MG63 (cell line): Measurements from ENCODE around the gene ARHGAP19. TPM values are rescaled to one million over a fixed set of nuclear protein-coding genes. Genes with fewer than 3 reads are reported as not detected.
"Not testable (repeated sequence)": the region's sequence is repeated elsewhere in the genome, so short reads cannot be mapped to it uniquely, and the experiment has no call there.

Experiments
- DNase-seq: peaks from one replicate; pipeline ENCODE4 v3.0.0-alpha.2; 2020
- H3K27me3 ChIP-seq: fragments of 250-450 bp; sonication (Bioruptor Pico); 2 replicates; pipeline ENCODE4 v1.5.1; 2020; ENCODE audit warnings: mild to moderate bottlenecking, moderate library complexity
- H3K36me3 ChIP-seq: fragments of 250-450 bp; sonication (Bioruptor Pico); 2 replicates; pipeline ENCODE4 v1.5.1; 2020; ENCODE audit warnings: mild to moderate bottlenecking, moderate library complexity
- H3K4me3 ChIP-seq: fragments of 250-450 bp; sonication (Bioruptor Pico); 2 replicates; pipeline ENCODE4 v1.5.1; 2020; ENCODE audit warnings: mild to moderate bottlenecking, moderate library complexity
- H3K9me3 ChIP-seq: fragments of 250-450 bp; sonication (Bioruptor Pico); 2 replicates; pipeline ENCODE4 v1.5.1; 2020; ENCODE audit warnings: mild to moderate bottlenecking, moderate library complexity
- total RNA-seq: library from RNA; depleted of rRNA; stranded (reverse); fragments of >200 nt; shearing (Covaris generic); gene quantifications from 2 replicates; pipeline ENCODE4 v1.2.3, GENCODE V29; 2014; ENCODE audit warnings: low replicate concordance

The ARHGAP19 gene
- total RNA-seq, 1 experiment from 2014 or later: 3.2 TPM

DNA sequence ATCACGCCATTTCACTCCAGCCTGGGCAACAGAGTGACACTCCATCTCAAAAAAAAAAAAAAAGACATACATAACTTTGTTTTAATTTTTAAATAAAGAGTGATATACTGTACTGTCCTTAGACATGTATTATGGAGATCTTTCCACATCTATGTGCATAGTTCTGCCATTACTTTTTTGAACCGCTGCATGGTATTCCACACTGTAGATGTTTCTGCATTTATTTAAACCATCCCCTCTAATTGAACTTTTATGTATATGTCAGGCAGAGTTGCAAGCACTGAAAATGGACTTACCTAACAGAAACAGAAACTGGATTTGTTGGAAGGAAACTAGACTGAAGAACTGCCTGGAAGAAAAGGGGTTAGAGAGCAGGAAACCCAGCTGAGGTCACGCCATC lies 8.5 kb upstream of the ARHGAP19 start:
- no peak overlapping the region for H3K4me3 ChIP-seq
- H3K27me3 ChIP-seq: no peaks in the 10 kb centered on the region
- no peak for DNase-seq
- no peaks in the 10 kb centered on the region for H3K36me3 ChIP-seq
- no peaks in the 10 kb centered on the region for H3K9me3 ChIP-seq

DNA sequence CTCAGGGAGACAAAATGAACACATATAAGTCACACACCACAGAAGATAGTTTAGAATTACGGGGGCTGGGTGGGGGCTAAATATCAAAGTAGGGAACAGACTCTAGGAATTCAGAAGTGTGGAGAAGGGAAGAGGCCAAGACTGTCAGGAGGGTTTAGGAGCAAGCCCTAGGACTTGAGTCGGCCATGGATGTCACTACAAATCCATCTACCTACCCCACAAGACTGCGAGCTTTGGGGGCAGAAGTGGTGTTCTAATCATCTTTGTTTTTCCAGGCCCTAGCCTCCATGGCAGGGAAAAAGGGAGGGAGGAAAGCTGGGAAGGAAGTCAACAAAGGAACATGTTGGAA lies 5.8 kb upstream of the ARHGAP19 start:
- Histone ChIP-seq H3K36me3 (no peaks in the 10 kb centered on the region), H3K27me3 (no peaks in the 10 kb centered on the region), H3K9me3 (no peaks in the 10 kb centered on the region), H3K4me3 (no peak overlapping the region)
- no peak for DNase-seq

DNA sequence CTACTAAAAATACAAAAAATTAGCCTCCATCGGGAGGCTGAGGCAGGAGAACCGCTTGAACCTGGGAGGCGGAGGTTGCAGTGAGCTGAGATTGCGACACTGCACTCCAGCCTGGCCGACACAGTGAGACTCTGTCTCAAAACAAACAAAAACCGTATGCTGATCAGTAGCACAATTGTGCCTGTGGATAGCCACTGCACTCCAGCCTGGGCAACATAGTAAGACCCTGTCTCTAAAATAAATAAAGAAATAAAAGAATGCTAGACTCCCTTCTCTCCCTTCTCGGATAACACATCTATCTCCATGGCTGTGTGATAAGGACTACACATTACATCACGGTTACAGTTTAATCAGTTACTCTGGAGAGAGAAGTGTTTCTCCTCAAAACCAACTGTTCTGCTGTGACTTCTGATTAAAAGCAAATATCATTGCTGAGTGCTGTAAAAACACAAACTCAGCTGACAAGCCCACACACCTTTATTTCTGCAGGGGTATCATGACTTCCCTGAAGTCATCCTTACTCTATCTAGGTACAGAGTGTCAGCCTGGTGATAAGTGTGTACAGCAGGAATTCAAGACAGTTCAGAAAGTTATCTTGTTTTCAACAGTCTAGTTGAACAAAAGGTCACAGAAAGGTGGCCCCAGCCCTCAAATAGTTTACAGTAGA lies 5.3 kb upstream of the ARHGAP19 start:
- H3K4me3 ChIP-seq: no peak overlapping the region
- no peaks in the 10 kb centered on the region for H3K9me3 ChIP-seq
- no peaks in the 10 kb centered on the region for H3K36me3 ChIP-seq
- DNase-seq: no peak
- H3K27me3 ChIP-seq: no peaks in the 10 kb centered on the region

DNA sequence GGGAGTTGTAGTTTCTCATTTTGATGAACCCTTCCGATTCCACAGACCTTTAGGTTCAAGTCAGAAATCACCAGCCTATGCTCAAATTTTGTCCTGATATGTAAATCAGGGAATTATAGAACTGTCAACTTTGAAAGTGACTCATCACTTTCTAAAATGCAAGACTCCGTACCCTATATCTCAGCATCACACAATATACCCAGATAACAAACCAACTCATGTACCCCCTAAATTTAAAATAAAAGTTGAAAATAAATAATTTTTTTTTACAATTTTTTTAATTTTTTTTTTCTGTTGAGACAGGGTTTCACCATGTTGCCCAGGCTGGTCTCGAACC lies 393 bp upstream of the ARHGAP19 start:
- H3K9me3 ChIP-seq: no peaks in the 10 kb centered on the region
- H3K27me3 ChIP-seq: no peaks in the 10 kb centered on the region
- peak overlapping the region; percentile 2; the same call in 1 of the 2 replicates for H3K4me3 ChIP-seq
- no peak for DNase-seq
- H3K36me3 ChIP-seq: no peaks in the 10 kb centered on the region

DNA sequence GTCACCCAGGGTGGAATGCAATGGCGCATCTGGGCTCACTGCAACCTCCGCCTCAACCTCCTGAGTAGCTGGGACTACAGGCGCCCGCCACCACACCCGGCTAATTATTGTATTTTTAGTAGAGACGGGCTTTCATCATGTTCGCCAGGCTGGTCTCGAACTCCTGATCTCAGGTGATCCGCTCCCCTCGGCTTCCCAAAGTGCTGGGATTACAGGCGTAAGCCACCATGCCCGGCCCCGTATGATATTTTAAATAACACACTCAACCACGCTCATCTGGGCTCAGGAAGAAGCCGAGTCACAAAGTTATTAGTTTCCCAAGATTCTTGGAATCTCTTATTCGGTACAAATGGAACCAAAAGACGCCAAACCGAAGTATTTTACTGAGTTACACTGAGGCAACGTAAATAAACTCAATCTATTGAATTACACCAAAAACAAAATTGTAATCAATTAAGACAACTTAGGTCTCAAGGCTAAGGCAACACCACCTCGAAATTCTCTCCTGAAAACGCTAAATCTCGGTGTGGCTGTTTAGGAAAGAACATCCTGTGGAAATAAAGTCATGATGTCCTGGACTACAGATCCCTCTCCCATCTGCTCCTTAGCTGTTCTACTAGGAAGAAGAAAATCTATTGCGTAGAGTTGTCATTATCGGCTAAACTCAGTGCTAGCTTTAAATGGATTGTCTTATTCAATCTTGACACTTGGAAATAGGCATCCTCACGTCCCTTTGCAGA lies 910 bp downstream of the ARHGAP19 start:
- Histone ChIP-seq H3K27me3 (no peaks in the 10 kb centered on the region), H3K9me3 (no peaks in the 10 kb centered on the region), H3K4me3 (peak overlapping the region; percentile 80), H3K36me3 (no peaks in the 10 kb centered on the region)
- peak; percentile 3 for DNase-seq

DNA sequence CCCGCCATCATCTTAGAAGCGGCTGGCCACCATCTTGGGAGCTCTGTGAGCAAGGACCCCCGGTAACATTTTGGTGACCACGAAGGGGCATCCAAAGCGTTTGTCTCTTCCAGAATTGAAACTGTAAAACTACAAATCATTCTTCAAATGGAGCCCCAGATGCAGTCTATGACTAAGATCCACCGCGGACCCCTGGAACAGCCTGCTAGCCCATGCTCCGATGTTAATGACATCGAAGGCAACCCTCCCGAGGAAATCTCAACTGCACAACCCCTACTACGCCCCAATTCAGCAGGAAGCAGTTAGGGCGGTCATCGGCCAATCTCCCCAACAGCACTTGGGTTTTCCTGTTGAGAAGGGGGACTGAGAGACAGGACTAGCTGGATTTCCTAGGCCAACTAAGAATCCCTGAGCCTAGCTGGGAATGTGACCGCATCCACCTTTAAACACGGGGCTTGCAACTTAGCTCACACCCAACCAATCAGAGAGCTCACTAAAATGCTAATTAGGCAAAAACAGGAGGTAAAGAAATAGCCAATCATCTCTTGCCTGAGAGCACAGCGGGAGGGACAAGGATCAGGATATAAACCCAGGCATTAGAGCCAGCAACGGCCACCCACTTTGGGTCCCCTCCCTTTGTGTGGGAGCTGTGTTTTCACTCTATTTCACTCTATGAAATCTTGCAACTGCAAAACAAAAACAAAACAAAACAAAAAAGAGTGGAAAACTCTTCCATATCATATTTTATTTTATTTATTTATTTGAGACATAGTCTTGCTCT lies 1.7 kb downstream of the ARHGAP19 start:
- H3K36me3 ChIP-seq, H3K27me3 ChIP-seq, DNase-seq, H3K9me3 ChIP-seq: not testable (repeated sequence)
- peak overlapping the region; percentile 80 for H3K4me3 ChIP-seq

DNA sequence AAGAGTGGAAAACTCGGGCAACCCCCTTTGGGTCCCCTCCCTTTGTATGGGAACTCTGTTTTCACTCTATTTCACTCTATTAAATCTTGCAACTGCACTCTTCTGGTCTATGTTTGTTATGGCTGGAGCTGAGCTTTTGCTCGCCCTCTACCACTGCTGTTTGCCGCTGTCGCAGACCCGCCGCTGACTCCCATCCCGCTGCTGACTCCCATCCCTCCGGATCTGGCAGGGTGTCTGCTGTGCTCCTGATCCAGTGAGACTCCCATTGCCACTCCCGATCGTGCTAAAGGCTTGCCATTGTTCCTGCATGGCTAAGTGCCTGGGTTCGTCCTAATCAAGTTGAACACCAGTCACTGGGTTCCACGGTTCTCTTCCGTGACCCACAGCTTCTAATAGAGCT lies 2.4 kb downstream of the ARHGAP19 start:
- not testable (repeated sequence) for DNase-seq, H3K36me3 ChIP-seq, H3K9me3 ChIP-seq, H3K4me3 ChIP-seq, H3K27me3 ChIP-seq

DNA sequence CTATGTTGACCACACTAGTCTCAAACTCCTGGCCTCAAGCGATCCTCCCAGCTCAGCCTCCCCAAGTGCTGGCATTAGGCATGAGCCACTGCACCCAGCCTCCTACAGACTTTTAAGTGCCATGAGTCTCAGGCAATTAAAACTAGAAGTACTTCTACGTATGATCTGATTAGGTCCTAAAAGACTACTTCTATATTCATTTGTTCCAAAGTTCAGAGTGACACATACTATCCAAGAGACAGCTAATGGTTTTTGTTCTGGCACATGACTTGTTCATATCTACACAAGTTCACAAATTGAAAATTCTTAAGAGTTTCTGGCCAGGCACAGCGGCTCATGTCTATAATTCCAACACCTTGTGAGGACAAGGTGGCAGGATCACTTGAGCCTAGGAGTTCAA lies 11.7 kb downstream of the ARHGAP19 start:
- Histone ChIP-seq H3K9me3 (no peaks in the 10 kb centered on the region), H3K36me3 (no peaks in the 10 kb centered on the region), H3K4me3 (no peak overlapping the region), H3K27me3 (no peaks in the 10 kb centered on the region)
- no peak for DNase-seq

DNA sequence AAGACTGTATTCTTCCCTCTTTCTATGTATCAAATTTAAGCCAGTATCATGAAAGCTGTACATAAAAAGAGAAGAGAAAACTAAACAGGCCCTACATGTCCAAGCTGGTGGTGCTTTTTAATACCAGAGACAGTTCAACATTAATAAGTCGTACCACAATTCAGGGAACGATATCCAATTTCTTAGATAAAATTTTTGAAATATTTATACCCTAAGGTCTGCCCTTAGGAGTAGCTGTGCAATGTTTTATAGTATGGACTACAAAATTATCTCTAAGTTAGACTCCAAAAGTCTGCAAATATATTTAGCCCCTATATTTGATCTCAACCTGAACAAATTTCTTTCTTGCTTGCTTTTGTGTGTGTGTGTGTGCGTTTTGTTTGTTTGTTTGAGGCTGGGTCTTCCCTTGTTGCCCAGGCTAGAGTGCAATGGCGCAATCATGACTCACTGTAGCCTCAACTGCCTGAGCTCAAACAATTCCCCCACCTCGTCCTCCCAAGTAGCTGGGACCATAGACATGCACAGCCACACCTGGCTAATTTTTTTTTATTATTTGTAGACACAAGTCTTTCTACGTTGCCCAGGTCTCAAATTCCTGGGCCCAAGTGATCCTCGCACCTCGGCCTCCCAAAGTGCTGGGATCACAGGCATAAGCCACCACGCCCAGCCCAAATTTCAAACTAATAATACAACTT lies 13.2 kb downstream of the ARHGAP19 start:
- no peaks in the 10 kb centered on the region for H3K27me3 ChIP-seq
- H3K9me3 ChIP-seq: no peaks in the 10 kb centered on the region
- H3K36me3 ChIP-seq: no peaks in the 10 kb centered on the region
- DNase-seq: peak; percentile 39
- no peak overlapping the region for H3K4me3 ChIP-seq

DNA sequence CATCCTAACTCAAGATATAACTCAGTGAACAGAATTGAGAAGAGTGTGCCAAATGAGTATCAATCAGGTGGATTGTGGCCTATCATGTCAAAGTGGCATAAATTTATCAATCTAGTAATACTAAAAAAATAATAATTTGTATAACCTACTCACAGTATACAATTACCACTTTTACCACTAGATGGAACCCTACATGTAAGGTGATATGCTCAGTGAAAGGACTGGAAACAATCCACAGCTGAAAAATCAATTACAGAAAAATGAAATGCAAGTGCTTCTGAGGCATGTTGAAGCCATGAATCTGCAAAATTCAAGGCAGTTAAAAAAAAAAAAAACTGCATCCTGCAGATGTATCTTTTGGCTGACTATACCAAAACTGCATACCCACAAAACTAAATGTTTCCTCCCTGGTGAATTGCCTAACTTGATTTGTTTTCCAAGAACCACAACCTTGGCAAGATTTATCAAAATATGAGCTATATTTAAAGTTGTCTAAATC lies 13.9 kb downstream of the ARHGAP19 start:
- H3K27me3 ChIP-seq: no peaks in the 10 kb centered on the region
- no peaks in the 10 kb centered on the region for H3K9me3 ChIP-seq
- no peaks in the 10 kb centered on the region for H3K36me3 ChIP-seq
- no peak overlapping the region for H3K4me3 ChIP-seq
- no peak for DNase-seq

DNA sequence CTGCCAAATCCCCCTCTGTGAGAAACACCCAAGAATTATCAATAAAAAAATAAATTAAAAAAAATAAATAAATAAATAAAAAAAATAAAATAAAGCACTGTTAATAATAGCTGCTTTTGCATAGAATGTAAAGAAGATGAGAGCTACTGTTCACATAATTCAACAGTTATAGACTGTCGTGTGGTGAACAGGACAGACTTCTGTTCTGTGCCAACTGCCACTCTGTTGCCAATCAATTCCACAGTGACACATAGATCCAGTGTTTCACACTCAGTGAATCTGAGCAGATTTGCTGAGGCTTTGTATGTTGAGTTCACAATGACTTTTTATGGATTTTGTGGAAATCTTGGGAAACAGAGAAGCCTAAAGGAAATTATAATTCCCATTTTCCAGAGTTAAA lies 14.9 kb downstream of the ARHGAP19 start:
- H3K36me3 ChIP-seq: no peaks in the 10 kb centered on the region
- no peaks in the 10 kb centered on the region for H3K9me3 ChIP-seq
- DNase-seq: no peak
- H3K4me3 ChIP-seq: no peak overlapping the region
- no peaks in the 10 kb centered on the region for H3K27me3 ChIP-seq

DNA sequence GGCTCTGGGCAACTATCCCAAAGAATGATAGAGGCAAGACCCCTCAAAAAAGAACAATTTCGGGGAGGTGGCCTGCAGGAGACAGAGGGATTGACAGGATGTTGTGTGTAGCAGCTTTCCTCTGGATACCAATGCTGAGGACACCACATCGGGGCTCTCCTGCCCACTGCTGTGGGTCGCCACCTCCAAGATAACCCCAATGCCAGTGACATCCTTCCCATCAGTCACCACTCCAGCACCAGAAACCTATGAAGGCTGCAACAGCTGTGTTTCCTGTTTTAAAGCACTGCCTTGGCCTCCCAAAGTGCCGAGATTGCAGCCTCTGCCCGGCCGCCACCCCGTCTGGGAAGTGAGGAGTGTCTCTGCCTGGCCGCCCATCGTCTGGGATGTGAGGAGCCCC lies 17.6 kb downstream of the ARHGAP19 start:
- Histone ChIP-seq H3K27me3 (no peaks in the 10 kb centered on the region), H3K9me3 (no peaks in the 10 kb centered on the region), H3K4me3 (no peak overlapping the region), H3K36me3 (no peaks in the 10 kb centered on the region)
- no peak for DNase-seq

DNA sequence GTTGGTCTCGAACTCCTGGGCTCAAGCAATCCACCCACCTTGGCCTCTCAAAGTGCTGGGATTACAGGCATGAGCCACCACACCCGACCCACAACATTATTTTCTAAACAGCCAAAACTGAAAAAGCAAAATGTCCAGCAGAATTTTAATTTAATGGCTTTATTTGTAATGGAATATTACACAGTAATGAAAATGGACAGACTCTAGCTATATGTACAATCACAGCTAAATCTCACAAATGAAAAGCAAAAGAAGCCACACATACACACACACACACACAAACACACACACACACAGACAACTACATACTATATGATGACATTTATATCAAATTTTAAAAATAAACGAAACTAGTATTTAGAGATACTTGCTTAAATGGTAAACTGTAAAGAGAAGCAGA lies 18.7 kb downstream of the ARHGAP19 start:
- Histone ChIP-seq H3K9me3 (no peaks in the 10 kb centered on the region), H3K4me3 (no peak overlapping the region), H3K36me3 (no peaks in the 10 kb centered on the region), H3K27me3 (no peaks in the 10 kb centered on the region)
- DNase-seq: no peak

DNA sequence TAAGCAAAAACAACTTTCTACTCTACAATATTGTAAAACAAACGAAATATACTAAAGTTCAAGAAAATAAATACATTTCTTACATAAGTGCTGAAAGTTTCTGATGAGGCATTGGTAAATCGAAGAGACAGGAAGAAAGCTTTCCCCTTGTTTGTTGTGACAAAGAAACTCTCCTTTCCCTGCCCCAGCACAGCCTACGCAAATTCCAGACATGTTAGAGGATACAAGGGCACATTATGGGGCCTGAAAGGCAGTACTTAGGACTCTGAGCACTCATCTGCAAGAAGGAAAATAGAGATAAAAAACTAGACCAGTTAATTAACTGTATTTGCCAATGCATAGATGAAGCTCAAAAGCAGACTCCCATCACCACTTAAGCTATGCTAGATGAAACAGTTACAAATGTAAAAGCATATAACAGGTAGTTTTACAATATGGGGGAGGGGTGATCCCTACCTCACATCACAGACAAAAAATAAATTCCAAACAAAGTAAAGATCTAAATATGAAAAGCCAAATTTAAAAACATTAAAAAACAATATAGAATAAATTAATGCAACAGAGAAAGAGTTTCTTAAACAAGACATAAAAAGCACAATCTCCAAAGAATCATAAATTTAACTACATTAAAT lies 21.8 kb downstream of the ARHGAP19 start:
- Histone ChIP-seq H3K27me3 (no peaks in the 10 kb centered on the region), H3K36me3 (no peaks in the 10 kb centered on the region), H3K9me3 (no peaks in the 10 kb centered on the region), H3K4me3 (no peak overlapping the region)
- no peak for DNase-seq

DNA sequence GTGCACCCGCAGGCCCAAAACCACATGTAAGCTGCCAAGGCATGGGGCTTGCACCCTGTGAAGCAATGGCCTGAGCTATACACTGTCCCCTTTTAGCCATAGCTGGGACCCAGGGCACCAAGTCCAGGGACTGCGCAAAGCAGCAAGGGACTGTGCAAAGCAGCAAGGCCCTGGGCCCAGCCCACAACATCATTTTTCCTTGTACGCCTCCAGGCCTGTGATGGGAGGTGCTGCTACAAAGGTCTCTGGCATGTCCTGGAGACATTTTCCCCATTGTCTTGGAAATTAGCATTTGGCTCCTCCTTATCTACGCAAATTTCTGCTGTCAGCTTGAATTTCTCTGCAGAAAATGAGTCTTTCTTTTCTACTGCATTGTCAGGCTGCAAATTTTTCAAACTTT lies 24.8 kb downstream of the ARHGAP19 start:
- no peak for DNase-seq
- Histone ChIP-seq H3K36me3 (no peaks in the 10 kb centered on the region), H3K9me3 (no peaks in the 10 kb centered on the region), H3K27me3 (no peaks in the 10 kb centered on the region), H3K4me3 (no peak overlapping the region)

DNA sequence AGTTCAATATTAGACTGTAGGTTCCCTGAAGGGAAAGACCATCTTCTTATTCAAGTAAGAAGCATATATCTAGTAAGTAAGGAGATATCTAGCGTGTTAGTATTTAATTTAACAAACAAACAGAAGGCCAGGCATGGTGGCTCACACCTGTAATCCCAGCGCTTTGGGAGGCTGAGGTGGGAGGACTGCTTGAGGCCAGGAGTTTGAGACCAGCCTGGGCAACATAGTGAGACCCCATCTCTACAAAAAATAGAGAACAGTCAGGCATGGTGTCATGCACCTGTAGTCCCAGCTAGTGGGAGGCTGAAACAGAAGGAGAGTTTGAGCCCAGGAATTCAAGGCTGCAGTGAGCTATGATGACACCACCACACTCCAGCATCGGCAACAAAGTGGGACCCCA lies 27.3 kb downstream of the ARHGAP19 start:
- H3K27me3 ChIP-seq, H3K36me3 ChIP-seq, H3K9me3 ChIP-seq: not testable (repeated sequence)

DNA sequence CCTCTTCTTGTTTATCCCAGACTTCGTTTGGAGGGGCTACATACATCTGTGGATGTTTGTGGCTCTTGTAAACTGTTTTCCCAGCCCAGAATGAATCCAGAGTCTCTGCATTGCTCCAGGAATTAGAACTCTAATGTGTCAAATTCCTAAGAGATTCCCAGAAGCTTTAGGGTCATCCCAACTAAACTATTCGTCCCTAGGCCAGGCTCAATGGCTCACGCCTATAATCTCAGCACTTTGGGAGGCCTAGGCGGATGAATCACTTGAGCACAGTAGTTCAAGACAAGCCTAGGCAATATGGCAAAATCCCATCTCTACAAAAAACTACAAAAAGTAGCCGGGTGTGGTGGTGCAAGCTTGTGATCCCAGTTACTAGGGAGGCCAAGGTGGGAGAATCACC lies 28.5 kb downstream of the ARHGAP19 start:
- H3K9me3 ChIP-seq: no peaks in the 10 kb centered on the region
- DNase-seq: no peak
- H3K36me3 ChIP-seq: no peaks in the 10 kb centered on the region; the same call in 1 of the 2 replicates
- H3K27me3 ChIP-seq: no peaks in the 10 kb centered on the region
- no peak overlapping the region for H3K4me3 ChIP-seq

More for the DNA sequence above, 27.3 kb downstream of the ARHGAP19 start:
- DNase-seq, H3K4me3 ChIP-seq: not testable (repeated sequence)
